Peyer's patch (tissue), 4 donors: Measurements from ENCODE around the gene ACTL7A. TPM values are rescaled to one million over a fixed set of nuclear protein-coding genes. Genes with fewer than 3 reads are reported as not detected.

Experiments used
- DNase-seq, 3 donors: peaks; one replicate each; pipeline ENCODE4 v3.0.0-alpha.2; 2017 to 2019
- H3K27ac ChIP-seq, 4 donors: fragments of 200-600 bp; sonication (generic); one replicate each; pipeline ENCODE4 v1.5.1; 2016 to 2019
- H3K27me3 ChIP-seq, 2 donors: fragments of 200-600 bp; sonication (generic); one replicate each; pipeline ENCODE4 v1.5.1; 2019
- H3K36me3 ChIP-seq, 3 donors: fragments of 200-600 bp; sonication (generic); one replicate each; pipeline ENCODE4 v1.5.1; 2016 to 2019
- H3K4me1 ChIP-seq, 4 donors: fragments of 200-600 bp; sonication (generic); one replicate each; pipeline ENCODE4 v1.5.1; 2016 to 2019
- H3K4me3 ChIP-seq, 4 donors: fragments of 200-600 bp; sonication (generic); 1 replicate in 3 of 4; 2 replicates in 1 of 4; pipeline ENCODE4 v1.5.1; 2016 to 2019; ENCODE audit warnings: mild to moderate bottlenecking in 1 of 4
- H3K9me3 ChIP-seq, 4 donors: fragments of 200-600 bp; sonication (generic); one replicate each; pipeline ENCODE4 v1.5.1; 2016 to 2019; ENCODE audit warnings: mild to moderate bottlenecking in 1 of 4
- CTCF ChIP-seq, 6 experiments: fragments of 450-650 bp in 4 of 6; fragments of 200-600 bp in 2 of 6; sonication (generic) in 1 of 6; IDR thresholded peaks; one replicate each; pipeline ENCODE4 v1.5.1; 2017 to 2019; ENCODE audit warnings: antibody characterized with exemption in 6 of 6, mild to moderate bottlenecking in 3 of 6, moderate library complexity in 1 of 6
- POLR2A ChIP-seq, 2 donors: fragments of 450-650 bp; IDR thresholded peaks; one replicate each; pipeline ENCODE4 v1.5.1; 2017; ENCODE audit warnings: antibody characterized with exemption in 2 of 2, mild to moderate bottlenecking in 2 of 2, moderate library complexity in 2 of 2
- total RNA-seq, 4 donors: library from RNA; depleted of rRNA; stranded (reverse); fragments of >200 nt; gene quantifications; one replicate each; pipeline ENCODE4 v1.1.0, GENCODE V29; 2016

Gene ACTL7A
- not detected for total RNA-seq

DNA sequence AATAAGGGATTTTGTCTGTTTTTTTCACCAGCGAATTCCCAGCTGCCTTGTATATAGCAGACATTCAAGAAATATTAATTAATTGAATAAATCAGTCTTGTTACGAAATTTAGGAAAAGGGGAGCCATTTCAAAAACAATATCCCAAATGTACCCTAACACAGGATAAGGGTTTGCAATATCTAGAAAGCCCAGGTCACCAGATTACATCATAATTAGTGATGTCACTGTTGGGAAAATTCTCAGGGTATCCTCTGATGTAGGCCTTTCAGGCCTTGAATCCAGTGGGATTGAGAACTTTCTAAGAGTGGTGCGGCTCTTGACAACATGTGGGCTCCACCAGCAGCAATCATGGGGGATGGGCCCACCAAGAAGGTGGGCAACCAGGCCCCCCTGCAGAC lies at the start of gene ACTL7A:
Gene ACTL7A, plus strand, starts transcription at position 270 of the 400 bp plus-strand sequence. Its CDS starts 57 bp downstream, at position 327.
- no peak within 1 kb of the TSS for H3K27ac ChIP-seq
- TF ChIP-seq POLR2A (IDR thresholded peaks at IDR 0.05) (no peak), CTCF (IDR thresholded peaks at IDR 0.05) (no peak)

GRCh38 chr9:108812396-108813025 lies 49.6 kb upstream of the ACTL7A start:
- TF ChIP-seq CTCF (IDR thresholded peaks at IDR 0.05) (no peak), POLR2A (IDR thresholded peaks at IDR 0.05) (no peak)
- no peak overlapping the region for H3K4me3 ChIP-seq
- H3K4me1 ChIP-seq, result no peaks in the 10 kb centered on the region
- no peak for DNase-seq
- H3K27me3 ChIP-seq, result no peaks in the 10 kb centered on the region
- no peaks in the 10 kb centered on the region for H3K36me3 ChIP-seq
- no peaks in the 10 kb centered on the region for H3K9me3 ChIP-seq
- H3K27ac ChIP-seq, result no peak overlapping the region

More for the DNA sequence above, at the start of gene ACTL7A:
- Histone ChIP-seq H3K4me1 (no peaks in the 10 kb centered on the region), H3K4me3 (no peak within 1 kb of the TSS), H3K9me3 (no peaks in the 10 kb centered on the region), H3K27me3 (no peaks in the 10 kb centered on the region), H3K36me3 (no peaks in the 10 kb centered on the region)
- DNase-seq, result no peak

DNA sequence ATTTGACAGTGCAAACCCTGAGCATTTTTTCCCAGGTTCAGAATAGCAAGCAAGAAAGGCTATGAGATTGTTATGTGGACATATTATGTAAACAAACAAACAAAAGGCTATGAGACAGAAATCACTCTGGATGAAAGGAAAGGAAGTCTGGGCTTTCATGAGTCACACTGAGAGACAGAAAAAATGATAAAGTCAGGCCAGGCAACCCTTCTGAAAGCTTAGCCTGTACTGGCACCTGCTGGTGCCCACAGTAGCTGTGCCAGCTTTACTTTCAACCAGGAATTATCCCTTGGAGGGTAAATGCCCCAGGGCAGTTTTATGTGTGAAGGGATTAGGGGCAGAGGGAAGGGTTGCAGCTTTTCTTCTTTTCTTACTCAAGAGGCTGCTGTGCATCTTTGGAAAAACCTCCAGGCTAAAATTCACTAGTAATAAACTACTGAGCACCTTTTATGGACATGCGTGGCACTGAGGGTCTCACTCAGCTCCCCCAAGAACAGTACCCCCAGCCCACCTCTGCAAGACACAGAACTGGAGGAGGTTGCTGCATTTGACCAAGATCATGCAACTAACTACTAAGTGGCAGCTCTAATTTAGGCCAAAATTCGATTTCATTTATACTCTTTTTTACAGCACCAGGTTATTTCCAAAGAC lies 48.0 kb upstream of the ACTL7A start:
- H3K36me3 ChIP-seq, result no peaks in the 10 kb centered on the region
- H3K4me3 ChIP-seq, result no peak overlapping the region
- H3K9me3 ChIP-seq, result no peaks in the 10 kb centered on the region

DNA sequence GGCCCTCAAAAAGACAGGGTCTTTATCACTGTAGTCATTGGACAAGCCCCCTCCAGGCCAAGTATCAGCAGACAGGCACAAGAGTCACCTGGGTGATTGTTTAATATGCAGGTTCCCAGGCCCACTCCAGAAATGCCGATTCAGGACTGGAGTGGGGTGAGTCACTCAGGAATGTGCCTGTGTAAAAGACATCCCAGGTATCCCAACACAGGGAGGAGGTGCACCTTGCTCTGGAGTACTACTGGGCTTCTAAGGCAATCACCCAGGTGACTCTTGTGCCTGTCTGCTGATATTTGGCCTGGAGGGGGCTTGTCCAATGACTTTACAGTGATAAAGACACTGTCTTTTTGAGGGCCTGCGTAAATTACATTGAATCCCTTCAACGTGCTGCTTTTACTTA lies 46.9 kb upstream of the ACTL7A start:
- Histone ChIP-seq H3K9me3 (no peaks in the 10 kb centered on the region), H3K27ac (no peak overlapping the region), H3K4me1 (no peaks in the 10 kb centered on the region), H3K4me3 (no peak overlapping the region), H3K27me3 (no peaks in the 10 kb centered on the region), H3K36me3 (no peaks in the 10 kb centered on the region)
- no peak for TF ChIP-seq POLR2A (IDR thresholded peaks at IDR 0.05)
- TF ChIP-seq CTCF (IDR thresholded peaks at IDR 0.05), result no peak
- DNase-seq, result no peak

More for the DNA sequence above, 48.0 kb upstream of the ACTL7A start:
- Histone ChIP-seq H3K27ac (no peak overlapping the region), H3K4me1 (no peaks in the 10 kb centered on the region), H3K27me3 (no peaks in the 10 kb centered on the region)
- no peak for DNase-seq
- peak in 4 of 6 experiments; percentile 13 to 46 (median 41) for TF ChIP-seq CTCF (IDR thresholded peaks at IDR 0.05)
- no peak for TF ChIP-seq POLR2A (IDR thresholded peaks at IDR 0.05)

- TF ChIP-seq POLR2A (IDR thresholded peaks at IDR 0.05) (no peak), CTCF (IDR thresholded peaks at IDR 0.05) (no peak)
- Histone ChIP-seq H3K9me3 (no peaks in the 10 kb centered on the region), H3K36me3 (no peaks in the 10 kb centered on the region), H3K4me1 (no peaks in the 10 kb centered on the region), H3K27ac (no peak overlapping the region), H3K27me3 (no peaks in the 10 kb centered on the region), H3K4me3 (no peak overlapping the region)
- peak in 1 of 3 donors; percentile 39 for DNase-seq
These were observed 46.0 kb upstream of the ACTL7A start for GRCh38 chr9:108816037-108816436.
